T-helper 2 cell treated with Interferon-gamma antibody and Interleukin-4, amounts not matched to agents 100 ng/mL and 5 ng/mL, for 36 hours (primary cell): Measurements from ENCODE around the gene KCNA2. TPM values are rescaled to one million over a fixed set of nuclear protein-coding genes. Genes with fewer than 3 reads are reported as not detected.

Experiments
- intact Hi-C: fragments of 100-400 bp; cut with micrococcal nuclease; formaldehyde crosslinking; loops from one replicate; pipeline ENCODE4 v1.15.1; 2023
- total RNA-seq: library from RNA; stranded (reverse); gene quantifications from 2 replicates; pipeline ENCODE4 v1.2.3, GENCODE V29; 2022

Gene KCNA2
- 1.7 and 1.8 TPM in 2 replicates for total RNA-seq

- intact Hi-C loops, result no loop called here
Observed at GRCh38 chr1:110605901-110606656, at the start of gene KCNA2. Gene KCNA2, minus strand, starts transcription at chr1:110606358. Its CDS starts 1,576 bp downstream, at chr1:110604782.

DNA sequence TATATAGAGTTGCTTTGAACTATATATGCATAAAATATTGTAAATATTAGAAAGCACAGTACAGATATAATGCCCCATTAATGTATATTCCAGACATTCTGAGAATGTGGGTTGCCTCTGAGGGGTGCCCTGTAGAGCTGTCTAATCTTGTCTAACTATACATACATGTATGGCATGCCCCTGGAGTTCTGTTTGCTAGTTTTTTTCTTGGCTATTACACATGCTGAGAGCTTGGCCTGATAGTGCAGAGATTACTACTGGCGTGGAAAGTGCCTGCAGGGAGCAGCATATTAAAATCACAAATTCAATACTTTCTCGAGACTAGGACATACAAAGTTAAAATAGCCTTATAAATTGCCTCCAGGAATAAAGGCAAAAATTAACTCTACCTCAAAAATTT, 44.5 kb upstream of the KCNA2 start:
- intact Hi-C loops, result no loop called here

DNA sequence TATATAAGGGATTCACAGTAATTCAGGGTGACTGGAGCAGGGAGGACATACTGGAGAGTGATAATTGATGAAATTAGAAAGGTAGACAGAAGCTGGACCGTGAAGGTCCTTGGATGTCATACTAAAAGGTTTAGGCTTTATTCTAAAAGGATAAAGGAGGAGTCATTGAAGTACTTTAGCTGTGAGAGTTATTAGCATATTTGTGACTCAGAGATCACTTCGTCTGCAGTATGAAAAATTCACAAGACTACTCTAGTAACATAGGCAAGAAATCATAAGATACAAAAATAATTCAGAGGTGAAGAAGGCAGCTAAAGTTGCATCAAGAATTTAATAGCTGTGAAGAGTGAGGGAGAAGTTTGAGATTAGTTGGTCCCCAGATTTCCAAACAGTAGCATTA, 42.3 kb upstream of the KCNA2 start:
- intact Hi-C loops, result loop anchor here (10.0 kb wide), 2 partner anchors 314 to 566 kb away; partner anchors contain the start of gene RBM15

- intact Hi-C loops, result loop anchor here (1.0 to 10.0 kb wide), 6 partner anchors 11 to 567 kb away; partner anchors contain the start of gene RBM15
Observed at GRCh38 chr1:110647254-110647891, 41.2 kb upstream of the KCNA2 start.

DNA sequence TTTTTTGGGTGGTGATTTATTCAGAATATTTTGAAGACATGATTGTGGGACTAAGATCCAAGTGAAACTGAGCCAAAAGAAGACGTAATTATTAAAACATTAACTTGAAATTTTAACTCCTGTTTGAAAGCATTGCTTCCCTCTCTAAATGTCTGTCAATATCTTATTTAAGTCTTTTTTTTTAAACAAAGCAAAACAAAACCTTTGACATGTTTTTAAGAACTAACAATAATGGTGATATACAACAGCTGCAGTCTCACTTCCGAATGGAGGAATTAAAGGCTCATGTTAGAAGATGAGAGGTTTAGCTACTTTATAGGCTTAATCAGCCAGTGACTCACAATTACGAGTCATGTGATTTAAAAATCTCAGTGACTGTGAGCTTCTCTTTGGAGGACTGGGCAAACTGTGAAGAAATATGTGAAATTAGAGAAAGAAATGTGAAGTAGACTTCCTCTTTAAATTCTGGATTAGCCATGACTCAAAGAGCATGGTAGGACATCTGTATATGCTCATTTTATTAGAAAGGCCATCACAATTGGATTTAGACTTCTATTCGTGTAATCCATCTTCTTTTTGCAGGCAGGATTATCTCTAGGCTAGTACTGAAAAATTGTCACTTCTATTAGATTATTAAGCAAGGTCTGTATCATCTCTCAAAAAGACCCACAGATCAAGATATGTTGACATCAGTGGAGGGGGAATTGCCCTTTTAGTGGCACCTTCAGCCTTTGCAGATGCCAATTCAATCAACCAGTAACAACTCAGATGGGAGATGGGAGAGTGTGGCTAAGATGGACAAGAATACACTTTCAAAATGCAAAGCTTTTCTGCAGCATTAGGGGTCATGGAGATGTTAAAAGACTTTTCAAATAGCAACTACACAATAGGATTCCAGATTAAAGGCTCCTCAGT, 39.9 kb upstream of the KCNA2 start:
- intact Hi-C loops, result loop anchor here (10.0 kb wide), 2 partner anchors 311 to 569 kb away; partner anchors contain the start of gene RBM15

- intact Hi-C loops, result loop anchor here (10.0 kb wide), 2 partner anchors 310 to 570 kb away; partner anchors contain the start of gene RBM15
Observed at GRCh38 chr1:110645211-110645610, 39.1 kb upstream of the KCNA2 start.

DNA sequence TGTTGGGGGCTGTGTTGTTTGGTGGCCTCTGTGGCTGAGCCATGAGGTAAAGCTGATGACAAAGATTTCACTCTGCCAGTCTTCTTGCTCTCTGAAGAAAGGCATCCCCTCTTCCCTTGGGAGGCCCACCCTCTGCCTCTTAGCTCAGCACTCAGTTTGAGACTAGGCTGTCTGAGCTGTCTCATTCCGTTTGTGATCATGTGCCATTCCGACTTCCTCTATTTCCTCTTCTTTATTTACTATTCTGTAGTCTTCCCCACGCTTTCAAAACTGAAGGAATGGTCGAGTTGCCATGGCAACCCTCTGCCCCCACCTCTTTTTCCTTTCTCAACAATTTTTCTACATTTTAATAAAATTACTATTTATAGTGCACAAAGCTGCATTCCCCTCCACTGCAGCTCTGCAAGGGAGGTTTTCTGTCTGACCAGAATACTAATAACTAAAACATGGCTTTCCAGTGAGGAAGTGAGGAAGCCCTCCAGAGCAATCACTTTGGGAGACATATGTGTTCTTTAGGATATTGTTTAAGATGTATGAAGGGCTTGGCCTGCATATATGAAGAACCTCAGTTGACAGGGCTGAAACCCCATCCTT, 37.8 kb upstream of the KCNA2 start:
- intact Hi-C loops, result loop anchor here (10.0 kb wide), 2 partner anchors 309 to 571 kb away; partner anchors contain the start of gene RBM15

DNA sequence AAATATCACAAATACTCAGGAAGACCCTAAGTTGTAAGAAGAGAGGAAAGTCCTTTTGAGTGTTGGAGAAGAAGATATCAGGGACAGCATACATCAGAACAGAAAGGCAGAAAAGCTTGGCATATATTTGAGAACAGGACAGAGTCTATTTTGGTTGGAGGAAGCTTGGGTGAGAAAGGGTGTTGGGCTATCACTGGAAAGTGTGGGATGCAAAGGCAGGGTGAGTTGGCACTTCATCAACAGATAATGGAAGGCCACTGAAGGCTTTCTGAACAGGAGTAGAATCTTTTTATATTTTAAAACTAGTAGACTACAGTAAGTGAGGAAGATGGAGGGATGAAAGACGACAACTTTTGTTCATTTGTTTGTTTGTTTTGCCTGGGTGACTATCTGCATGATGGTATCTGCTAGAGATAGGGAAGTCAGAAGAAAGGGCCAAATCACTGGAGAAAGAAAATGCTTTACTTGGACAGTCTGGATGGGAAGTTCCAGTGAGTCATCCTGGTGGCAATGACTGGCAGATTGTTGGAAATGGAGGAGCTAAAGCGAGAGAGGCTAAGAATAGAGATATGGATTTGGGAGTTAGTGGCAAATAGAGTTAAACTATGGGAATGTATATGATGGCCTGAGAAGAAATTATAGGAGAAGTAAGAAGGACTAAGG, 33.7 kb upstream of the KCNA2 start:
- intact Hi-C loops, result loop anchor here (10.0 kb wide), 2 partner anchors 305 to 575 kb away; partner anchors contain the start of gene RBM15

DNA sequence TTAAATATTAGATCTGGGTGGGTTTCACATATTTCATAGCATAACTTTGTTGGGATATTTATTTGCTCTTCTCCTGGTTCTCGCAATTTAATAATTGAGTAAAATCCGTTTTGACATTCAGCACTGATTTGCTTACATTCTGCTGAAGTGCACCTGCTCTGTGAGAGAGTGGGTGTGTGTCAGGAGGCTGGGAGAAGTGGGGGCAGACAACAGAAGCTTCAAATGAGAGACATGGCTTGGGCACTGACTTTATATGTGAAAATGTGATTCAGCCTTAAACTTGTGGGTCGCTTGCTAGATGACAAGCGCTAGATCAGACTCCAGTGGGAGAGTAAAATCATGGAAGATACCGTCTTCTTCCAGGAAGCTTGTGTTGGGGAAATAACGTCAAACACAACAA, 32.4 kb upstream of the KCNA2 start:
- intact Hi-C loops, result no loop called here

DNA sequence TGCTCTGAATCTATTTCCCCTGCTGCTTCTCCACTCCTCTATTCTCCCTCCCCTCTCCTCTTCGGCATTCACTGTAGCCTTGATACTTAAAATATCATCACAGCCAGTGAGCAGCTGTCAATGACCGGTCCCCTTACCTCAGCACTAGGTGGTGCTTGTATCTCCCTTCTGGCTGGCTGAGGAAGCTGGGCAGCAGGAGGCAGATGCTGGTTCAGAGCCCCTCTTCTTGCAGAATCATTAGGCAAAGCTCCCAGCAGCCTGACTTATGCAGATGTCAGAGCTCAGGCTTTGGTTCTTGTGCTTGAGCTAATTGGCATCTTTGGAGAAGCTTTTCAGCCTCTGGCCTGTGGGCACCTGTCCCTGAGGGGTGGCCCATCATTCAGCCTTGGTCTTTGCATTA, 31.9 kb upstream of the KCNA2 start:
- intact Hi-C loops, result no loop called here

GRCh38 chr1:110637475-110637874, 31.3 kb upstream of the KCNA2 start:
- intact Hi-C loops, result no loop called here

GRCh38 chr1:110636149-110636935, 30.2 kb upstream of the KCNA2 start:
- intact Hi-C loops, result loop anchor here (1.0 kb wide), 1 partner anchor 11 kb away; no protein-coding TSS in a partner anchor

GRCh38 chr1:110635434-110635833, 29.3 kb upstream of the KCNA2 start:
- intact Hi-C loops, result no loop called here

DNA sequence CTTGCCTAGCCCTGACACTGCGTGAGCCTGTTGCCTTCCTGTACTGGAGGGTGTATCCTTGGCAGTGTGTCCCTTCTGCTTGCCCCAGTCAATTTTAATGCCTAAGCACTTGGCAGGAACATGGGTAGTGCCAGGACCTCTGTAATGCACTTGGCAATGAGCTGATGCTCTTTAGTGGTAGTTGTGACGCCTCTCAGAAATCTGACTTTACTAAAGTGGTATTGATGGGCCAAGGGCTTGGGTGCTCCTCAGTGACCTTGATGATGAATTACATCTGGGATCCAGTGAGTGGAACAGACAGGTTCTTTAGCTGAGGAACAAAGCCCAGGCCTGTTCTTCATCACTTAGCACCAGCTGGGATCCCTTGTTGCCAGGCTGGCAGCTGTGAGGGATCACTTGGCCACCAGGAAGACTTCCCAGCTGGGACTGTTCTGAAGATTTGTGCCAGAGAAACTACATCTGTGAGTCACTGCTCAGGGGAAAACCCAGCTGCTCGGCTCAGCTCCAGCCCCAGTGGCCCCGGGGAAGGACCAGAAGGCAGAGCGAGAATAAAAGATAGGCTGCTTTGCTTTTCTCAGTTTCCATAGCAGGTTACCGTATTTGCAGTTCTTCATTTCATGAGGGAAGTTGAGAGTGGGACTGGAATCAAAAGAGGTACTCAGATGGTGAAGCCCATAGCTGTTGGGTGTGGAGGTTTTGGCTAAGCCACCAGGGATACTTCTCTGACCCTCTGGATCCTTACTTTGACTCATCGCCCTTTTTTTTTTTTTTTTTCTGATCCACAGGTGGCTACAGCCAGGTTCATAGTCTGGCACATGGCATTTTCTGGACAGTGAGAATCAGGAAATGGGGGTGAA, 28.5 kb upstream of the KCNA2 start:
- intact Hi-C loops, result loop anchor here (5.0 kb wide), 1 partner anchor 148 kb away; no protein-coding TSS in a partner anchor

- intact Hi-C loops, result loop anchor here (5.0 kb wide), 1 partner anchor 148 kb away; no protein-coding TSS in a partner anchor
Observed at GRCh38 chr1:110634086-110634454, 27.9 kb upstream of the KCNA2 start.

DNA sequence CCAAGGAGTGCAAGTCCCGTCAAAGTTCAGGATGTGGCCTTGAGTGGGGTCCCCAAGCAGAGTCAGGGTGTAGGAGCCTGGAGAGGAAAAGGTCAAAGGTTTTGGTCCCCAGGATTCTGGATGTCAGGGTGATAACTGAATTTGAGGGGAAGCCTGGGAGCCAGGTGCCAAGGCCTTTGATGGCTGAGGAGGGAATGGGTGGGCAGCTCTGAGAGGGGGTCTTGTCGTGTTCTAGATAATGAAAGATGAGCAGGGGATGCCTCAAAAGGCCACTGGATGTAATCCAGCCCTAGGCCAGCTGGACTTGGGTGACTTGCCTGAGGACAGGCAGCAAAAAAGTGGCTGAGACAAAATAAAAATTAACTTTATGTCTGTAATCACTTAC, 27.5 kb upstream of the KCNA2 start:
- intact Hi-C loops, result loop anchor here (5.0 kb wide), 1 partner anchor 149 kb away; no protein-coding TSS in a partner anchor

GRCh38 chr1:110631836-110632620, 25.9 kb upstream of the KCNA2 start:
- intact Hi-C loops, result loop anchor here (1.0 to 5.0 kb wide), 6 partner anchors 13 to 243 kb away; no protein-coding TSS in a partner anchor
